DND-41 (cell line): ENCODE data around the gene PLA2R1.

Experiments used
- CTCF ChIP-seq: IDR thresholded peaks from 2 replicates; pipeline ENCODE4 v1.5.1; 2012; ENCODE audit warnings: borderline replicate concordance, low read length, moderate library complexity, mild to moderate bottlenecking; ENCODE audit not compliant: poor library complexity, severe bottlenecking; ENCODE audit errors: extremely low read depth
- EZH2 ChIP-seq: IDR thresholded peaks from 3 replicates; pipeline ENCODE4 v1.6.1; 2012; ENCODE audit warnings: borderline replicate concordance, low read depth, mild to moderate bottlenecking, moderate library complexity, low read length, inconsistent platforms; ENCODE audit not compliant: severe bottlenecking

DNA sequence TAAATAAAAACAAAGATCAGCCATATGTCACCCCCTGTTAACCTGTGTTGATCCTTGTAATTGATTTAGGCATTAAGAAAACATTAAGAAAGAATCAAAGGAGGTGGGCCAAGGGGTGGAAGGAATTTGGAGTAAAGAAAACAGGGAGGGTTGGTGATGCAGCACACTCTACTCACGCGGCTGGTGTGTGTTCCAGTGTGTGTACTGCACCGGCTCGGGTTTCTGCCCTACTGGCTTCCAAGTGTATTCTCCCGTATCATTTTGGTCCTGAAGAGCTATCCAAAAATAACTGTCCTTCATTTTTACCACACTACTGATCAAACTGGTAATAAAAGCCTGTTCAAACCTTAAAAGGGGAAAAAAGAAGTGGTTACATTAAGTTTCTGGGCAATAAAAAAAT is 56.9 kb downstream of the PLA2R1 start:
- TF ChIP-seq EZH2 (no peak), CTCF (no peak)
